K562 (cell line): Measurements from ENCODE around the gene ADORA2B. TPM values are rescaled to one million over a fixed set of nuclear protein-coding genes. Genes with fewer than 3 reads are reported as not detected.
"Not testable (repeated sequence)": the region's sequence is repeated elsewhere in the genome, so short reads cannot be mapped to it uniquely, and the experiment has no call there.

Experiments used
- ATAC-seq: fragments of 200-7000 bp; cut with Tn5 transposase; 3 replicates; pipeline ENCODE4 v1.9.1; 2020; ENCODE audit warnings: moderate library complexity
- BruUV-seq: library from RNA; stranded (reverse); fragments of 400-500 nt; replicated peaks from 2 replicates; lab custom pipeline; 2021; lab: Mats Ljungman, UMichigan
- CTCF ChIA-PET: fragments of 300-600 bp; formaldehyde crosslinking; extraction: SDS; loops from one replicate; lab custom pipeline; 2021; ENCODE audit warnings: low intra/inter-chr PET ratio; lab: Yijun Ruan, JAX
- POLR2A ChIA-PET: fragments of 300-600, 350-650 bp; sonication (Branson Sonifier 250); formaldehyde crosslinking; extraction: SDS; loops from one replicate; lab custom pipeline; 2021; ENCODE audit warnings: antibody characterized with exemption, inconsistent platforms; lab: Yijun Ruan, JAX
- DNase-seq, 4 experiments: peaks; one replicate each; pipeline versions ENCODE4 v3.0.0 to v3.0.0-alpha.2; 2011 to 2018; ENCODE audit warnings: low spot score in 3 of 4, mixed read lengths in 3 of 4; ENCODE audit errors: extremely low read depth in 1 of 4
- FAIRE-seq: peaks from 2 replicates; lab custom pipeline; 2011; peaks lifted over from hg19 to GRCh38; lab: Jason Lieb, UNC
- H2AFZ ChIP-seq: 2 replicates; pipeline ENCODE4 v1.6.0; 2011; ENCODE audit warnings: low read depth, low read length, control low read depth, inconsistent platforms
- H3K27ac ChIP-seq: fragments of 200-600 bp; 3 replicates; pipeline ENCODE4 v1.8.0; 2011; ENCODE audit warnings: low read depth, mild to moderate bottlenecking, control low read depth, inconsistent platforms, low read length, moderate library complexity, mixed read lengths; ENCODE audit errors: extremely low read depth
- H3K27me3 ChIP-seq, 2 experiments: fragments of 300-600 bp in 1 of 2; 2 replicates in 1 of 2; 3 replicates in 1 of 2; pipeline versions ENCODE4 v1.6.0 to v1.8.0; 2011; ENCODE audit warnings: inconsistent platforms in 2 of 2, low read length in 2 of 2, mild to moderate bottlenecking in 1 of 2, mixed read lengths in 1 of 2, moderate library complexity in 1 of 2; ENCODE audit not compliant: control insufficient read depth in 2 of 2, insufficient read depth in 2 of 2
- H3K36me3 ChIP-seq: fragments of 300-600 bp; 3 replicates; pipeline ENCODE4 v1.8.0; 2011; ENCODE audit warnings: mild to moderate bottlenecking, low read length, inconsistent platforms; ENCODE audit not compliant: control insufficient read depth, insufficient read depth
- H3K4me1 ChIP-seq, 2 experiments: fragments of 200-600 bp in 1 of 2; replicated peaks in 1 of 2; 2 replicates in 1 of 2; 3 replicates in 1 of 2; pipeline versions ENCODE4 v1.5.1 to v1.8.0; 2011; ENCODE audit warnings: inconsistent platforms in 2 of 2, low read length in 2 of 2, mild to moderate bottlenecking in 1 of 2, mixed read lengths in 1 of 2, moderate library complexity in 1 of 2; ENCODE audit not compliant: control insufficient read depth in 2 of 2, insufficient read depth in 2 of 2
- H3K4me2 ChIP-seq: 2 replicates; pipeline ENCODE4 v1.6.1; 2011; ENCODE audit warnings: low read length, control low read depth, inconsistent platforms, mixed read lengths; ENCODE audit not compliant: insufficient read depth
- H3K4me3 ChIP-seq: fragments of 200-600 bp; sonication (generic), shearing (Covaris generic); 2 replicates; pipeline ENCODE4 v1.5.1; 2016; ENCODE audit warnings: control low read depth, inconsistent platforms
- H3K79me2 ChIP-seq: fragments of 200-600 bp; 3 replicates; pipeline ENCODE4 v1.8.0; 2011; ENCODE audit warnings: low read length, inconsistent platforms; ENCODE audit not compliant: control insufficient read depth, insufficient read depth
- H3K9ac ChIP-seq, 2 experiments: 2 replicates each; pipeline versions ENCODE4 v1.6.0 to v1.6.1; 2011; ENCODE audit warnings: low read depth in 2 of 2, low read length in 2 of 2, control low read depth in 1 of 2, inconsistent platforms in 1 of 2, mild to moderate bottlenecking in 1 of 2, mixed read lengths in 1 of 2; ENCODE audit not compliant: insufficient read depth in 1 of 2
- H3K9me1 ChIP-seq: one replicate; pipeline ENCODE4 v1.6.0; 2011; ENCODE audit warnings: inconsistent platforms, mild to moderate bottlenecking, low read length, moderate library complexity; ENCODE audit not compliant: control insufficient read depth, insufficient read depth
- H3K9me3 ChIP-seq: replicated peaks from 2 replicates; pipeline ENCODE4 v1.5.1; 2011; ENCODE audit warnings: low read depth, low read length, inconsistent platforms; ENCODE audit not compliant: control insufficient read depth, insufficient read depth
- H4K20me1 ChIP-seq: replicated peaks from 2 replicates; pipeline ENCODE4 v1.6.1; 2011; ENCODE audit warnings: low read length, inconsistent platforms, mixed read lengths; ENCODE audit not compliant: control insufficient read depth, insufficient read depth
- CHD7 ChIP-seq: fragments of 200-600 bp; sonication (generic); IDR thresholded peaks from one replicate; pipeline ENCODE4 v1.6.1; 2012; ENCODE audit warnings: mild to moderate bottlenecking, low read depth, low read length, inconsistent platforms
- NR4A1 ChIP-seq, 2 experiments: fragments of 250-450 bp in 1 of 2; fragments of 450-650 bp in 1 of 2; sonication (Bioruptor Pico) in 1 of 2; IDR thresholded peaks; 2 replicates each; pipeline versions ENCODE4 v1.4.0 to v1.6.1; 2016 to 2020; ENCODE audit warnings: mild to moderate bottlenecking in 2 of 2, missing compliant biosample characterization in 1 of 2, missing genetic modification characterization in 1 of 2, moderate library complexity in 1 of 2
- TEAD4 ChIP-seq, 2 experiments: sonication (generic) in 1 of 2; formaldehyde crosslinking in 1 of 2; IDR thresholded peaks; 2 replicates each; pipeline versions ENCODE4 v1.6.1 to v1.8.0; 2012 to 2022; ENCODE audit warnings: borderline replicate concordance in 1 of 2, inconsistent platforms in 1 of 2, low read length in 1 of 2, mild to moderate bottlenecking in 1 of 2, missing genetic modification reagents in 1 of 2
- WGBS: fragments of 100-300 bp; shearing (Covaris generic); methylation state at CpG from one replicate; pipeline ENCODE4 v1.1.6; 2016; ENCODE audit warnings: low coverage, mixed read lengths; ENCODE audit not compliant: insufficient coverage; ENCODE audit errors: missing lambda C conversion rate; 5-methylcytosine and 5-hydroxymethylcytosine counted together
- in situ Hi-C: fragments of 300-500 bp; cut with MboI; formaldehyde crosslinking; loops from 4 replicates; pipeline ENCODE4 v1.15.0; 2018; ENCODE audit warnings: inconsistent platforms, mixed read lengths
- intact Hi-C: fragments of 100-400 bp; cut with micrococcal nuclease; formaldehyde crosslinking; loops from 2 replicates; pipeline ENCODE4 v1.14.2; 2022
- polyA plus RNA-seq, 8 experiments: library from polyadenylated mRNA; depleted of rRNA in 4 of 8; stranded (reverse) in 5 of 8; unstranded in 3 of 8; fragments of >200 nt; fragmentation: Nextera tagmentation in 2 of 8; fragmentation: Illumina TruSeq in 1 of 8; extraction: Ambion mirVana in 2 of 8; extraction: Trizol in 1 of 8; gene quantifications; 2 replicates each; pipeline versions ENCODE4 v1.2.1 to v1.2.3, GENCODE V29; 2011 to 2014; ENCODE audit warnings: inconsistent platforms in 1 of 8, missing spikeins in 1 of 8
- total RNA-seq, 7 experiments: library from RNA; depleted of rRNA in 6 of 7; stranded (reverse); fragments of >200 nt in 6 of 7; fragmentation: Illumina TruSeq in 2 of 7; extraction: Trizol in 2 of 7; gene quantifications; 2 replicates each; pipeline versions ENCODE4 v1.2.1 to v1.2.3, GENCODE V29; 2011 to 2021; ENCODE audit warnings: low replicate concordance in 1 of 7

The ADORA2B gene
- total and polyA plus RNA-seq, 9 of the 15 experiments (the other 6 are each of a cell fraction or from before 2014, with no cell fraction given): 6.4 to 16.6 (median 10.5) TPM

GRCh38 chr17:15905236-15905635 lies 39.7 kb upstream of the ADORA2B start:
- H3K79me2 ChIP-seq, intact Hi-C loops, H3K9me1 ChIP-seq, FAIRE-seq, H3K4me3 ChIP-seq, H3K27me3 ChIP-seq, POLR2A ChIA-PET, in situ Hi-C loops, DNase-seq, H3K27ac ChIP-seq, H3K36me3 ChIP-seq, BruUV-seq, H2AFZ ChIP-seq, H3K9me3 ChIP-seq, H4K20me1 ChIP-seq, CTCF ChIA-PET, H3K9ac ChIP-seq, ATAC-seq, H3K4me2 ChIP-seq, H3K4me1 ChIP-seq: not testable (repeated sequence)
- WGBS: 33% methylated on average over 8 of the region's 8 CpGs

GRCh38 chr17:15907290-15907689 lies 37.6 kb upstream of the ADORA2B start:
- ChIA-PET CTCF (no interaction called here), POLR2A (no interaction called here)
- Histone ChIP-seq H3K27me3 (no peaks in the 10 kb centered on the region), H3K4me2 (no peak overlapping the region), H3K9me1 (no peaks in the 10 kb centered on the region), H4K20me1 (no peaks in the 10 kb centered on the region), H3K36me3 (no peaks in the 10 kb centered on the region), H3K27ac (no peak overlapping the region), H2AFZ (no peak overlapping the region), H3K9ac (no peak overlapping the region), H3K9me3 (no peaks in the 10 kb centered on the region), H3K4me1 (peaks cover under 1% of the 10 kb centered on the region in 2 experiments; a peak in 1 of 5 replicates), H3K79me2 (no peaks in the 10 kb centered on the region), H3K4me3 (no peak overlapping the region)
- no TSS peak for BruUV-seq
- ATAC-seq: no peak
- intact Hi-C loops (no loop called here), in situ Hi-C loops (no loop called here)
- no peak for FAIRE-seq
- DNase-seq: no peak
- 62% methylated on average over 2 of the region's 2 CpGs for WGBS
- no peak for TF ChIP-seq TEAD4 (IDR thresholded peaks at IDR 0.05; ENCODE audit: low read length)
- no peak for TF ChIP-seq TEAD4 (CRISPR knock-in tag; IDR thresholded peaks at IDR 0.05; ENCODE audit: borderline replicate concordance)
- TF ChIP-seq CHD7: no peak
- no peak for TF ChIP-seq NR4A1 (CRISPR knock-in tag; IDR thresholded peaks at IDR 0.05)
- TF ChIP-seq NR4A1 (tag; IDR thresholded peaks at IDR 0.05): no peak
